ENCODE measurements around the gene FBXO41. TPM values are rescaled to one million over a fixed set of nuclear protein-coding genes. Genes with fewer than 3 reads are reported as not detected.

FBXO41 gene
- total RNA-seq, 1 donor from 2014 or later, result 10.1 TPM

- DNase-seq (ENCODE audit: low read depth) (no peak), FAIRE-seq (no peak)
- Histone ChIP-seq H3K4me1 (ENCODE audit: insufficient read depth, low read length) (peaks cover 3% of the 10 kb centered on the region), H3K9ac (ENCODE audit: low read length) (no peak overlapping the region), H3K27ac (ENCODE audit: low read depth, low read length) (no peak overlapping the region), H3K4me3 (ENCODE audit: insufficient read depth, low read depth, low read length) (no peak overlapping the region), H3K9me3 (ENCODE audit: insufficient read depth, low read depth, low read length) (no peaks in the 10 kb centered on the region), H3K79me2 (ENCODE audit: insufficient read depth, low read length) (peaks cover 22% of the 10 kb centered on the region), H2AFZ (ENCODE audit: low read depth, low read length) (no peak overlapping the region), H3K36me3 (ENCODE audit: insufficient read depth, low read length) (no peaks in the 10 kb centered on the region), H3K4me2 (ENCODE audit: low read length) (no peak overlapping the region), H4K20me1 (ENCODE audit: insufficient read depth, low read length) (no peaks in the 10 kb centered on the region), H3K27me3 (ENCODE audit: insufficient read depth, low read length) (peaks cover 5% of the 10 kb centered on the region)
- H3K27ac Mint-ChIP-seq (ENCODE audit: unreplicated experiment), result no peak overlapping the region
- H3K36me3 Mint-ChIP-seq (ENCODE audit: low read depth, unreplicated experiment), result no peaks in the 10 kb centered on the region
- peaks cover 8% of the 10 kb centered on the region for H3K4me1 Mint-ChIP-seq (ENCODE audit: low read depth, unreplicated experiment)
- TF ChIP-seq CTCF (IDR thresholded peaks at IDR 0.05; ENCODE audit: insufficient read depth, low read depth, low read length) (no peak), EZH2 (IDR thresholded peaks at IDR 0.05; ENCODE audit: insufficient read depth, low read length) (no peak)
- peaks cover 3% of the 10 kb centered on the region for H3K9me3 Mint-ChIP-seq (ENCODE audit: unreplicated experiment)
- H3K27me3 Mint-ChIP-seq (ENCODE audit: low read depth, unreplicated experiment), result peaks cover 21% of the 10 kb centered on the region
- no peak overlapping the region for H3K4me3 Mint-ChIP-seq (ENCODE audit: unreplicated experiment)
These were observed 72.2 kb downstream of the FBXO41 start for GRCh38 chr2:73212098-73212447.

GRCh38 chr2:73210696-73211095 lies 73.6 kb downstream of the FBXO41 start:
- peaks cover 8% of the 10 kb centered on the region for H3K4me1 Mint-ChIP-seq (ENCODE audit: low read depth, unreplicated experiment)
- no peak overlapping the region for H2AFZ ChIP-seq (ENCODE audit: low read depth, low read length)
- DNase-seq (ENCODE audit: low read depth), result no peak
- H3K27ac Mint-ChIP-seq (ENCODE audit: unreplicated experiment), result no peak overlapping the region
- no peak overlapping the region for H3K9ac ChIP-seq (ENCODE audit: low read length)
- H3K9me3 Mint-ChIP-seq (ENCODE audit: unreplicated experiment), result peaks cover 3% of the 10 kb centered on the region
- no peak overlapping the region for H3K4me3 ChIP-seq (ENCODE audit: insufficient read depth, low read depth, low read length)
- H3K36me3 ChIP-seq (ENCODE audit: insufficient read depth, low read length), result no peaks in the 10 kb centered on the region
- no peaks in the 10 kb centered on the region for H3K36me3 Mint-ChIP-seq (ENCODE audit: low read depth, unreplicated experiment)
- H3K4me3 Mint-ChIP-seq (ENCODE audit: unreplicated experiment), result no peak overlapping the region
- no peak for FAIRE-seq
- peaks cover 17% of the 10 kb centered on the region for H3K79me2 ChIP-seq (ENCODE audit: insufficient read depth, low read length)
- H3K27ac ChIP-seq (ENCODE audit: low read depth, low read length), result no peak overlapping the region
- TF ChIP-seq CTCF (IDR thresholded peaks at IDR 0.05; ENCODE audit: insufficient read depth, low read depth, low read length), result no peak
- no peak for TF ChIP-seq EZH2 (IDR thresholded peaks at IDR 0.05; ENCODE audit: insufficient read depth, low read length)
- H4K20me1 ChIP-seq (ENCODE audit: insufficient read depth, low read length), result no peaks in the 10 kb centered on the region
- peaks cover 3% of the 10 kb centered on the region for H3K4me1 ChIP-seq (ENCODE audit: insufficient read depth, low read length)
- H3K27me3 Mint-ChIP-seq (ENCODE audit: low read depth, unreplicated experiment), result peaks cover 24% of the 10 kb centered on the region
- H3K9me3 ChIP-seq (ENCODE audit: insufficient read depth, low read depth, low read length), result no peaks in the 10 kb centered on the region
- no peak overlapping the region for H3K4me2 ChIP-seq (ENCODE audit: low read length)
- peaks cover 13% of the 10 kb centered on the region for H3K27me3 ChIP-seq (ENCODE audit: insufficient read depth, low read length)

GRCh38 chr2:73210019-73210418 lies 74.3 kb downstream of the FBXO41 start:
- H3K36me3 Mint-ChIP-seq (ENCODE audit: low read depth, unreplicated experiment), result no peaks in the 10 kb centered on the region
- DNase-seq (ENCODE audit: low read depth) (no peak), FAIRE-seq (no peak)
- no peak overlapping the region for H3K27ac ChIP-seq (ENCODE audit: low read depth, low read length)
- H3K4me3 Mint-ChIP-seq (ENCODE audit: unreplicated experiment), result no peak overlapping the region
- no peak overlapping the region for H3K4me2 ChIP-seq (ENCODE audit: low read length)
- peaks cover 3% of the 10 kb centered on the region for H3K4me1 ChIP-seq (ENCODE audit: insufficient read depth, low read length)
- no peak overlapping the region for H2AFZ ChIP-seq (ENCODE audit: low read depth, low read length)
- peaks cover 2% of the 10 kb centered on the region for H3K4me1 Mint-ChIP-seq (ENCODE audit: low read depth, unreplicated experiment)
- no peaks in the 10 kb centered on the region for H4K20me1 ChIP-seq (ENCODE audit: insufficient read depth, low read length)
- H3K27me3 Mint-ChIP-seq (ENCODE audit: low read depth, unreplicated experiment), result peaks cover 29% of the 10 kb centered on the region
- H3K27ac Mint-ChIP-seq (ENCODE audit: unreplicated experiment), result no peak overlapping the region
- H3K36me3 ChIP-seq (ENCODE audit: insufficient read depth, low read length), result no peaks in the 10 kb centered on the region
- H3K27me3 ChIP-seq (ENCODE audit: insufficient read depth, low read length), result peaks cover 19% of the 10 kb centered on the region
- H3K79me2 ChIP-seq (ENCODE audit: insufficient read depth, low read length), result peaks cover 11% of the 10 kb centered on the region
- H3K9me3 ChIP-seq (ENCODE audit: insufficient read depth, low read depth, low read length), result no peaks in the 10 kb centered on the region
- no peak overlapping the region for H3K4me3 ChIP-seq (ENCODE audit: insufficient read depth, low read depth, low read length)
- peaks cover 3% of the 10 kb centered on the region for H3K9me3 Mint-ChIP-seq (ENCODE audit: unreplicated experiment)
- TF ChIP-seq CTCF (IDR thresholded peaks at IDR 0.05; ENCODE audit: insufficient read depth, low read depth, low read length) (no peak), EZH2 (IDR thresholded peaks at IDR 0.05; ENCODE audit: insufficient read depth, low read length) (no peak)
- H3K9ac ChIP-seq (ENCODE audit: low read length), result no peak overlapping the region

All from astrocyte (in vitro differentiated cells and primary cell).